Stimulated activated CD4-positive, alpha-beta T cell treated with anti-CD3 and anti-CD28 coated beads, Interleukin-1b, Interleukin-23, amount 100 ng/mL, for 4 hours (primary cell): ENCODE data around the gene CELF4.
"Not testable (repeated sequence)": the region's sequence is repeated elsewhere in the genome, so short reads cannot be mapped to it uniquely, and the experiment has no call there.

Experiments used
- DNase-seq, 2 donors: peaks; one replicate each; pipeline ENCODE4 v3.0.0-alpha.2; 2020; ENCODE audit warnings: low read depth in 2 of 2

Gene CELF4

DNA sequence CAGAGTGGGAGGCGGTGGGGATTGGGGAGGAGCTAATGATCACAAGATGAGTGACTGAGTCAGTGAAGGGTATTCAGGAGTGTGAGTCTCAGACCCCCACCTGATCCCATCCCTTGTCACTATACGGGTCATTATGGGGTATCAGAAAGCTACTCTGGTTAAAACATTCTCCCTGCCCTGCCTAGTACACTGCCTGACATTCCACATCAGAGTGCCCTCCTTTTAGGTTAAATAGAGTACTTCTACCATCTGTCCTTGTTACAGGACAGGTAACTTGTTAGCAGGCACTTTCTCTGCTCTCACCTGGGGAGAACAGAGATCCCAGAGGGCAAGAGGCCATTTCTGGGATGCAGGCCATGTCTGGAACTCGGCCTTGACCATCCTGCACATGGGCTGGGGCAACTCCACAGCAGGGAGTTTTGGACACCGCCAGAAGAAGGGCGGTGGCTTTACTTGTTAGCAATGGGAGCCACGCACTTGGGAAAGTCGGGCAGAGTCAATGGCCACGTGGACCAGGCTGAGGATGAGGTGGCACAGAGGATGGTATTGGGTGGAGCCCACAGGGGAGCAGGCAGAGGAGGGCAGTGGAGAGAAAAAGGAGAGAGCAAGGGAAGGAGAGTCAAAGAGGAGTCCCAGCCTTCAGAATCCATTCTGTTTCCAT is 98.5 kb downstream of the CELF4 start:
- no peak for DNase-seq

DNA sequence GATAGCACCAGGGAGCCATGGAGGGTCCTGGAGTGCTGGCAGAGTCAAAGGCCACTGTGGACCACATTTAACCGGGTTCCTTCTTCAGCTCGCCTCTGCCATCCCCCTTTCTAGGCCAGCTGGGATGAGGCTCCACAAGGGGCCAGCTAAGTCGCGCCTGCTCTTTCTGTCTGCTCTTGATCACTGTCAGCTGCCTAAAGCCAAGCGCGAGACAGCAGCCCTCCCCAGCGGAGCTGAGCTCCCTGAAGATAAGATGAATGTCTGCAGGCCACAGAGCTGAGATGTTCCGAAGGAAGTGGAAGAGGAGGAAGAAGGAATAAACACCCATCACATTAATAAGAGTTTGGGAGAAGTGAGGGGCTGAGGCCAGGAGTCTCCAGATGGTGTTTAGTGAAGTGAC is 99.6 kb downstream of the CELF4 start:
- DNase-seq = no peak

DNA sequence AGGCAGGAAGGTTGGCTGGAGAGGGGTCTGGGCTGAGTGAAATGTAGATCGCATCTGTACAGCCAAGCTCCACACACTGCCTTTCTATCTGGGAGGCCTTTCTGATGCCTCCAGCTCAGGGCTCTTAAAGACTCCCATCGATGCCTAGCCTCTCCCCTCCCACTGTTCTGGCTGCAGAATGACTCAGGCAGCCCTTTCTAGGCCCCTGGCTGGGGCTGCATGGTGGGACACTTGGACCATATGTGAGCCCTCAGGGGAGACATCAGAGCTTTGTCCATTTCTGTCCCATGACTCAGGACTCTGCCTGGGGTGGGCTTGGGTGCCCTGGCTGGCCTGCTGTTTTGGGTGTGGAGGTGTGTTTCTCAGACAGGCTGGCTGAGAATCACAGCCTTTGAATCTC is 101.3 kb downstream of the CELF4 start:
- no peak for DNase-seq

DNA sequence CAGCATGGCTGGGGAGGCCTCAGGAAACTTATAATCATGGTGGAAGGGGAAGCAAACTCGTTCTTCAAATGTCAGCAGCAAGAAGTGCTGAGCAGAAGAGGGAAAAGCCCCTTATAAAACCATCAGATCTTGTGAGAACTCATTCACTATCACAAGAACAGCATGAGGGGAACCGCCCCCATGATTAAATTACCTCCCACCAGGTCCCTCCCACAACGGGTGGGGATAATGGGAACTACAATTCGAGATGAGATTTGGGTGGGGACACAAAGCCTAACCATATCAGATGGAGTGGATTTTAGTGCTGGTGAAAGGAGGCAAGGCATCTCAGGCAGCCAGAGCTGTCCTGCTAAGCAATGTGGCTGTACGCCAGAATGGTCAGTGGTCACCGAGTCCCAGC is 104.3 kb downstream of the CELF4 start:
- DNase-seq = not testable (repeated sequence)

DNA sequence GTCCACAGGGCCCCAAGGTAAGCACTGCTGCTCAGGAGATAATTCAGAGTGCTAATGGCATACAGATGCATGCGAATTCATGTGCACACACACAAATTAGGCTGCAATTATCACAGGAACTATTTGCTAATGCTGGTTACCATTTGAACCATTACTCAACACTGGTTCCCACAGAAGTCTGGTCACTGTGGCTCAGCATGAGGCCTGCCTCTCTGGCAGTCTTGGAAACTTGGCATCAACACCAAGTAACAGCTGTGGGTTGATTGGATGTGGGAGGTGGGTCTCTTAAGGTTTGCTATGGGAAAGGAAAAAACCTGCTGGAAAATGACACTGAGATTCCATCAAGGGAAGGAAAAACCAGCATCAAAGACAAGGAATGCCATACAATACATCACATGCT is 105.0 kb downstream of the CELF4 start:
- no peak for DNase-seq

DNA sequence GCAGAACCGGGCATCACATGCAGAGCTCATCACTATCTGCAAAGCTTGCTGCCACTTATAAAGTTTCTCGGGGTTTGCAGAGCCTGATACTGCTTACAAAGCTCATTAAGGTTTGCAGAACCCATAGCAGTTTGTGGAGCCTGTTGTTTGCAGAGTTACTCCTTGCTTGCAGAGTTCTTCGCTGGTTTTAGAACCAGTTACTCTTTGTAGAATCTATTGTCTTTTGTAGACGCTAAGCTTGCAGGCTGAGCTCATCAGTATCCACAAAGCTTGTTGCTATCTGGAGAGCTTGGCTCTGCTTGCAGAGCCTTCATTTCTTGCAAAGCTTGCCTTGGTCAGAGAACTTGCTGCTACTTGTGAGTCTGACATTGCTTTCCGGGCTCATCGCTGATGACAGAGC is 106.9 kb downstream of the CELF4 start:
- no peak for DNase-seq

DNA sequence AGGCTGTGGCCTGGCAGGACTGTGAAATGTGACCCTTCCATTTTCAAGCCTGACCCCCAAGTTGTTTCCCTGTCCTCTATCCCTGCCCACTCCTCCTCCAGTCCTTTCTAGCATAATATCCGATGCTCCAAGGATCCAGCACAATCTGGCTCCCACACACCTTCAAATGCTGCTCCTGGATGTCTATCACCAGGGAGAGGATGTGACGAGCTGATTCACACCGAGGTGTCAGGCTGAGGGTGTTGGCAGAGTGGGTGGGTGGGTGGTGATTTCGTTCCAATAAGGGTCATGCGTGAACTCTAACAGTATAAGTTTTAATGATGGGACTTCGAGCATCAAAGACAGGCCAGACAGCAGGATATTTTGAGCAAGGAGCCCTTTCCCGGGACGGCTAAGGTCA is 107.8 kb downstream of the CELF4 start:
- no peak for DNase-seq

DNA sequence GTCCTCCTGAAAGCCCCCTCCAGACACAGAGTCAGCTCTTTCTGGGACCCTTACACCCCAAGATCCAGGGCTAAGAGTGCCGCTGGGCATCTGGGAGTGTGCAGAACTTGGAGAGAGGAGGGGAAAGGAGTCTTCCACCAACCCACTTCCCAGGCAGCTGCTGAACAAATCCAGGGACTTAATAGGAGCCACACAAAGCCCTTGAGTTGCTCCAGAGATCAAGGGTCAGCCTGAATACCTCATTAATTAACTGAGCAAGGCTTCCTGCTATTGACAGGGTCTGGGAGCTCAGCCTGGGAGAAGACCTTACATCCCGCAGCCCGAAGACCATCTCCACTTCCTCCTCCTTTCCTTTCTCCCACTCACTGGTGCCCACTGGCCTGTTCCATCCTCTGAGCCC is 108.3 kb downstream of the CELF4 start:
- DNase-seq = no peak

DNA sequence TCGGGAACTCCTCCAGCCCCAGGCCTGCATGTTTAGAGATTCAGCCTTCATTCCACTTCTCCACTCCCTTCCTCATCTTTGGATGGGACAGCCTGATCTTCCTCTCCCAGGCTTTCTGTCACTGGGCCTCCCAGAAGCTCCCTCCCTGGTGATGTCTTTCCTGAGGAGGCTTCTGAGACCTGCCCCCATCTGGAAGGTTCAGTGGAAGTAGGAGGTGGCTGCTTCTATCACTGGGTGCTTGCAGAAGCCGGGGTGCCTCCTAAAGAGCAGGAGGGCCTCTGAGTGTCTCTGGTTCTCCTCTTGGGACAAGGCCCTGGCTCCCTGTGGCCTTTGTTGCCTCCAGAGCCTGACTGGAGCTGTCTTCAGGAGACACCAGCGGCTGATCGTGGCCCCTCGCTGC is 108.7 kb downstream of the CELF4 start:
- no peak for DNase-seq

DNA sequence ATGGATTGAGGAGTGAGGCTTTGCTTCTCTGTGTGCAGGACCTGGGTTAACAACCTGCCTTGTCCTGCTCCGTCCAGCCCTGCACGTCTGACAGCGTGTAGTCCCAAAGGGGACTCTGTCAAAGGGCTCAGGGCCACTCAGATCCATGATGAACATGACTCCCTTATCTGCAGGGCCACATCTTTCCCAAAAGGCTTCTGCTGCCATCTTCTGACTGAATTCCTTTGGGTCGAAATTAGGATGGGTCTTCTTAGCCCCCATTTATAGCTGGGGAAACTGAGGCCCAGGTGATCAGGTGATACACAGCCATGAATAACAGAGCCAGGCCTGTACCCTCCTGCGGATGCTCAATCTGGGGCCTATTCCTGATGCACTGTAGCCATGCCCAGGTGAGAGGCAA is 109.2 kb downstream of the CELF4 start:
- DNase-seq = no peak

DNA sequence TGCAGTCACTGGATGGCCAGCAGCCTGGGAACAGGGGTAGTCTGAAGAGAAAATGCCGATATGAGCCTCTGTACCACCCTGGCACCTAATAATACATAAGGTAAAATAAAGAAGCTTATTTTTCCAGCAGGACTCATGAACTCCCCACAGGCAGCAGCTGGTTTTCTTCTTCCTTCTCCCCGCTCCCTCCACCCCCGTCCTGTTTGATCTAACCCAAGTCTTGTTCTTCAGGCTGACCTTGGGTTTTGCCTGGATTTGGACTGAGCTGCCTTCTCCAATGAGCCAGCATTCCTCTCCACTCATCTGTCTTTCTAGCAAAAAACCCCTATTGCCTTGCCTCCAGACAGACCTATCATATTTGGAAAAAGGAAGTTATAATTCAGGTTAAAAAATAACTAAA is 111.8 kb downstream of the CELF4 start:
- DNase-seq = no peak

DNA sequence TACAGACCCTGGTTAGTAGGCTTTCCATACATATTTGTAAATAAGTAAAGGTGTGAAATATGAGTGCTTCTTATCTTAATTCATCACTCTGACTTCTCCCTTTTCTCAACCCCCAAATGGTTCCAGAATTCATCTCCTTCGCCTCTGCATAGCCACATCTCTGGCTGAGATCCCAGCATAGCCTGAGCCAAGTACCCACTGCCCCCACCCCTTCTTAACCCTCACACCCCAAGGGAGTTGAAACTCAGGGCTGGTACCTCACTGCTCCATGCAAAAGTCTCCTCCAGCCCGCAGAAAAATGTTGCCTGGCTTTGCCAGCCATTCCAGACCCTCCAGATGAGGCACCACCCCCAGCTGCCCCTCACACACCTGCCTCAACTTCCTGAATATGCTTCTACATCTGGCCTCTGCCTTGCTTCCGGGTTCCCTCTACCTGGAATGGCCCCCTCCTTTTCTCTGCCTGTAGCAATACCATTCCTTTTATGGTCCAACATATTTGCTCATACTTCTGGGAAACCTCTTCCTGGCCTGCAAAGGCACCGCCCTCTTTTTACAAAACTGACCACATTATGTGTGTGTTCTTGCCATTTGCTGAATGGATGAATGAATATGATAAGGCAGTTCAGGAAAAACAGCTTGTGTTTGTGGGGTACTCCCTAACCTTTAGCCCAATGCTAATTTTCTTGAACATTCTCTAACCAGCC is 112.8 kb downstream of the CELF4 start:
- DNase-seq = no peak

DNA sequence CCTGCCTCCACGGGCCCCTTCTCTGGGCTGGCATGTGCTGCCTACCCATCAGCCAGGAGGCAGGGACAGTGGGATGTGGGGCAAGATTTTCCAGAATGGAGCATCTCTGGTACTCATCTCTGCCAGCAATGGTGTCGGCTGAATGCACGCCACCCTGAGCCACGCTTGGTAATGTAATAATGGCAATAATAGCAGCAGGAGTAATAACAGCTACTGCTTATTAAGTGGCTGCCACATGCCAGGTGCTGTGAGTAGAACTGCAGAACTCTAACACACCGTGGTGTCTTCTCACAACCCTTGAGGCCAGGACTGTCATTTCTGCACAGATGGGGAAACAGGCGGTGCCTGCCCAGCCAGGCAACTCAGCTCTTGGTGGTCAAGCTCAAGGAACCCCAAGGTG is 113.6 kb downstream of the CELF4 start:
- DNase-seq = no peak

DNA sequence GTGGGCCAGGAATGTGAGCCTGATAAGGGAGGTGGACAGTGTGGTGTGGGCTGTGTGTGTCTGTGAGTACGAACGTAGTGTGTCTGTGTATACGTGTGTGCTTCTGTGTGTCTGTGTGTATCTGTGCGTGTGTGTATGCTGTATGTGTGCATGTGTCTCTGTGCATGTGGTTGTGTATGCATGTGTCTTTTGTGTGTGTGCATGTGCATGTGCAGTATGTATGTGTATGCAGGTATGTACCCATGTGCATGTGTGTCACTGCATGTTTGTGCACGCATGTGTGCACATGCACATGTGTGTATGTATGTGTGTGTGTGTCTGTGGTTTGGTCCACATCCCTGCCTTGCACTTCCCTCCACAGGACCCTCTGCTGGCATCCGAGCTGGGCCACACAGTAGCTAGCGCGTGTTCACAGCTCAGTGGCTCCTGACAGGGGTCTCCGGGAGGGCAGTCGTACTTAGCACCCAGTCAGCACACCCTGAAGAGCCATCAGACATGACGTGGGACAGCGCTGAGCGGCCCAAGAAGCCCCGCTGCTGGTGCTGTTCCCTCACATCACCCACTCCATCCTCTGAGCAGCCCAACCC is 114.3 kb downstream of the CELF4 start:
- DNase-seq = no peak

DNA sequence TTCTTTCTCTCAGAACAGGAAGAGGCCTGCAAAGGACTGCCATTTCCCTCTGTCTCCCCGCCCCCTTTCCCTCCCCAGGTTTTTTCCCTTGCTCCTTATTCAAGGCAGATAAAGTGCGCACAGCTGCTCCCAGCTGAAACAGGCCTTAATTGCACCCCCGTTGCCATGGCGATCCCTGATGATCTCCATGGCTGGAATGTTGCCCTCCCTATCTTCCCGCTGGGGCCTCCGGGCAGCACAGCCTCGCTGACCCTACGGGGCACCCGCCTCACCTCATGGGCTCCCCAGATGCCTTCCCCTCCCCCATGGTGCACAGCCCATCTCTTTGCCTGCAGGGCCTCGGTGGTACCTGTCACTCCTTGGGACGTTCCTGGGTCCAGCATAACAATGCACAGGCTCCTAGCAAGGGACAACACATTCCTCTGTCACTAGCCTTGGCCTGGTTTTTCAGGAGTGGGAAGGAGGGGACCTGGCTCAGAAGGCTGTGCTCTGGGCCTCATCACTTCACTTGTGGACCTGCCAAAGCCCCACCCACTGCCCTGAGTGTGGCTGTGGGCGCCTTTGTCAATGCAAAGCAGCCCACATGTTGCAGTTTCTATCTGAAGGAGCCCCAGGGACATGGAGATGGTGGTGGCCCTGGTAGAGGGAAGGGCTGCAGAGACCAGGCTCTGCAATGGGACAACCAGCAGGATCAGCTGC is 115.0 kb downstream of the CELF4 start:
- DNase-seq = no peak

DNA sequence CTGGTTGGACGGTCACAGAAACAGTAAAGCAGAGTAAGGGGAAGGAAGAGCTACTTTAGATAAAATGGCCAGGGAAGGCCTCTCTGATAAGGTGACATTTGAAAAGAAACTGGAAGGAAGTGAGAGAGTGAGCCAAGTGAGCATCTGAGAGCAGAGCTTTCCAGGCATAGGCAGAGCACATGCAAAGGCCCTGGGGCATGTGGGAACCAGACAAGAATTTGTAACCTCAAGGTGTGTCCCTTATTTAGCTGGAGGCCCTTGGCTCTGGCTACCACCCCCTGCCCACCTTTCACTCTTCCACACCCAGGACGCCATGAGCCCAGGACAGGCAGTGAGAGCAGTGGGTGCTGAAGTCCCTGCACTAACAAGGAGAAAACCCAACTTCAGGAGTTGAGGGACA is 116.0 kb downstream of the CELF4 start:
- DNase-seq = no peak

DNA sequence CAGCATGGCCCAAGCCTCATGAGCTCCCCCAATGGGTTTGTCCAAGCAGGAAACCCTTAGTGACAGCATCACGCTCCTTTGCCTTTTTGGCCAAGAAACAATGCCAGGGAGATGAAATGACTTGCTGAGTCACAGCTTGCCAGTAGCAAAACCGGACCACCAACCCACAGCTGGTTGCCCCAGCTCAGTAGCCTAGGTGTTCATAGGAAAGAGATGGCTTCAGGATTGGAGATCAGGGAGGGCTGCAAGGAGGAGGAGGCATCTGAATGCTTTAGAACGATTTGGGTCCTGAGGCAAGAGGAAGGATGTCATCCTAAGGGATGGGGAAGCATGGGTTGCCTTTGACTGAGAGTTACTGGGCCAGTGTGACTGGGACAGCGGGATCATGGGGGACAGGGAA is 116.7 kb downstream of the CELF4 start:
- no peak for DNase-seq

DNA sequence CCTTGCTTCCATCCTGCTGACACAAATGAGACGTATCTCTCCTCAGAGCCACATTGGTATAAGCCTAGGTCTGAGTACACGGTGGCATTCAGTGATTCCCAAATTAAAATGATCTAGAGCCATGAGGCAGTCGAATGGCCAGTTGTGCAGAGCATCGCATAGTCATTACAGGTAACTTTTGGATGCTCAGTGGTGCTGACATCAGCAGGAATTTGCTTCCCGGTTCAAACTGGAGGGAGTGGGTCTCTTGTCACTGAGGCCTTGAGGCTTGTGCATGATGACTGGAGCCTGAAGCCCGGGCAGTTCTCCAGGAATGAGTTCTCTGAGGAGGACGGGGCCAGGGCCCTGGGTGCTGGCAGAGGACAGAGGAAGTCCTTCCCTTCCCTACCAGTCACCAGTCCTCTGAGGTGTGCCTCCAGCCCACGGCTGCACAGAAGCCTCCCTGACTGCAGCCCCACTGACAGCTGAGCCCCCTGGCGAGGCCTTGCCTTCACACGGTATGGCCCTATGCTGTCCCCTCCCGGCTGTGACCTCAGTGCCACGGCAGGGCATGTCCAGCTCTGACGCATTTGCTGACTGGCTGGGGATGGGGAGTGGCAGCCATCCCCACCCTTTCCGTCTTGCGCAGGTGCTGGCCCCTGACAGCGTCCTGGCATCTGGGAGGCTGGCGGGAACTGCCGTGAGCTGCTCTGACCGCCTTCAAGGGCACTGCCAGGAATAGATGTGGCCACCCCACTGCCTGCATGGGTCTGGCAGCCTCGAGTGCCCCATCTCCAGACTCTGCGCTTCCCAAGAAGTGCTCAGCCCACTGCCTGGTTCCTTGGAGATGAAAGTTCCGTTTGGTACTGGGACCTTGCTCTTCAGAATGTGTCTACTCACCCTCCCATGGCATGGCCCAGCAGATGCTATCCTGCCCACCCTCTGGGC is 117.4 kb downstream of the CELF4 start:
- no peak for DNase-seq

DNA sequence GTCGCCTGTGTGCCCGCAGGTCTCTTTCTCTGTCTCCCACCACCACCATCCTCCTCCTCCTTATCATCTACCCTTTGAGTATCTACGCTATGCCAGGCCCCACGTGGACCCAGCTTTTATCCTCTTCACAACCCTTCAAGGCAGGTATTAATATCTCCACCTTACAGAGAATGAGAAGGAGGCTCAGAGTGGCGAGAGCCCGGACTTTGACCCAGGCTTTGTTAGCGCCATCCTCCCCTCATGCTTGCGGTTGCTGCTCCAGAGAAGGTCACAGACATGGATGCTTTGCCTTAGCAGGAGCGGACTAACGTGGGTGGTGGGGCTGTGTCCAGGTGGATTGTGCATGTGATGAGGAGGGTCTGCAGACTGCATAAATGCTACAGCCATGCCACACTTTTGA is 119.8 kb downstream of the CELF4 start:
- no peak for DNase-seq

DNA sequence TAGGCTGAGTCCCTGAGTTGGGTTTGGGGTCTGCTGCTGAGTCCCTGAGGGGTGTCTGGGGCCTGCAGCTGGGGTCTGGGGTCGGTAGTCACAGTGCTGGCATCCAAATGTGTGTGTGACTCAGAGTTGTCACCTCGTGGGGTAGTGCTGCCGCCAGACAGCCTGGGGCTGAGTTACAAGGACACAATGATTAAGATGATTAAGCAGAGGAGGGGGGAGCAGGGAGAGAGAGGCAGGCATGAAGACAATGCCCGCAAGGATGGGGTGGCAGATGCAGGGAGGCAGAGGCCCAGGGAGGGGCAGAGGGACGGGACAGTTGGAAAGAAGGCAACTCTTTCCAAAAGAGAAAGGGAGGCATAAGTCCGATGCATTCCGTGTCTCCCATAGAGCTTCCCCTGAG is 120.2 kb downstream of the CELF4 start:
- DNase-seq = no peak

DNA sequence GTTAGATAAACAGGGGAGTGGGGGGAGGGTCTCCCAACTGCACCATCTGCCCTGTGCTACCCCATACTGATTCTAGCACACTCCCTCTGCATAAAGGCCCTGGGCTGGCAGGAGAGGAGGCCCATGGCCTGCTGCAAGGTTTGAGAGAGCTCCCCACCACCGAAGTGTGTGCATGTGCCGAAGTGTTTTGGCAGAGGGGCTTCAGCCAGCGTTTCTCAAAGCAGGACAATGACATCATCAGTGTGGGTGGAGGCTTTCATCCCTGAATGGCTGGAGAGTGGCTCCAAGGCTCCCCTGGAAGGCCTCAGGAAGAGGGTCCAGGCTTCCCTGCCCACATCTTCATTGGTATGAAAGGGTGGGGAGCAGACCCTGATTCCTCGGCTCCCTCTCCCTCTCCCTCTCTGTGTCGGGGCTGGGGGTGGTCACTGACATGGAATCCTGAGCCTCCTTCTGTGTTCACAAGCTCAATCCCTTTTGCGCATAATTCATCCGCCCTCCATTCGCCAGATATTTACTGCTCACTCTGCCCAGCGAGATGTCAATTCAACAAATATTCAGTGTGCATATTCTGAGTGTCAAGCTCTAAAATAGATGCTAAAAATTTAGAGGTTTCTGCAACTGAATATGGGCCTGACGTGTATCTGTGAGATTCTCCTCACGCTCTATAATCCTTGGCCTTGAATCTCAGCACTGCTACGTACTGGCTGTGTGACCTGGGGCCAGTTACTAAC is 122.1 kb downstream of the CELF4 start:
- no peak for DNase-seq
